Measurements from ENCODE around the gene NEUROD2.

Gene NEUROD2

GRCh38 chr17:39579318-39580081 lies 28.2 kb downstream of the NEUROD2 start:
- DNase-seq (ENCODE audit: low read depth), result no peak

GRCh38 chr17:39578272-39578671 lies 29.4 kb downstream of the NEUROD2 start:
- no peak for DNase-seq (ENCODE audit: low read depth)

GRCh38 chr17:39576187-39576586 lies 31.5 kb downstream of the NEUROD2 start:
- no peak for DNase-seq (ENCODE audit: low read depth)

- peak; percentile 63 for DNase-seq (ENCODE audit: low read depth)
Measured at GRCh38 chr17:39573447-39574298, 34.0 kb downstream of the NEUROD2 start.

- DNase-seq (ENCODE audit: low read depth), result no peak
Measured at GRCh38 chr17:39572121-39572520, 35.6 kb downstream of the NEUROD2 start.

- DNase-seq (ENCODE audit: low read depth), result no peak
Measured at GRCh38 chr17:39569126-39569525, 38.6 kb downstream of the NEUROD2 start.

- no peak for DNase-seq (ENCODE audit: low read depth)
Measured at GRCh38 chr17:39568702-39569101, 39.0 kb downstream of the NEUROD2 start.

- no peak for DNase-seq (ENCODE audit: low read depth)
Measured at GRCh38 chr17:39566094-39566850, 41.4 kb downstream of the NEUROD2 start.

GRCh38 chr17:39564211-39564848 lies 43.4 kb downstream of the NEUROD2 start:
- peak; percentile 11 for DNase-seq (ENCODE audit: low read depth)

GRCh38 chr17:39563476-39563875 lies 44.2 kb downstream of the NEUROD2 start:
- DNase-seq (ENCODE audit: low read depth), result peak; percentile 27

- DNase-seq (ENCODE audit: low read depth), result peak; percentile 40
Measured at GRCh38 chr17:39562976-39563375, 44.7 kb downstream of the NEUROD2 start.

GRCh38 chr17:39562395-39562794 lies 45.3 kb downstream of the NEUROD2 start:
- DNase-seq (ENCODE audit: low read depth), result no peak

- no peak for DNase-seq (ENCODE audit: low read depth)
Measured at GRCh38 chr17:39556423-39556822, 51.3 kb downstream of the NEUROD2 start.

GRCh38 chr17:39555368-39555767 lies 52.4 kb downstream of the NEUROD2 start:
- DNase-seq (ENCODE audit: low read depth), result no peak
